ENCODE results near the gene IFNL4. TPM values are rescaled to one million over a fixed set of nuclear protein-coding genes. Genes with fewer than 3 reads are reported as not detected.

The IFNL4 gene
- total and polyA plus RNA-seq, 9 of the 15 experiments (the other 6 are each of a cell fraction or from before 2014, with no cell fraction given): not detected

DNA sequence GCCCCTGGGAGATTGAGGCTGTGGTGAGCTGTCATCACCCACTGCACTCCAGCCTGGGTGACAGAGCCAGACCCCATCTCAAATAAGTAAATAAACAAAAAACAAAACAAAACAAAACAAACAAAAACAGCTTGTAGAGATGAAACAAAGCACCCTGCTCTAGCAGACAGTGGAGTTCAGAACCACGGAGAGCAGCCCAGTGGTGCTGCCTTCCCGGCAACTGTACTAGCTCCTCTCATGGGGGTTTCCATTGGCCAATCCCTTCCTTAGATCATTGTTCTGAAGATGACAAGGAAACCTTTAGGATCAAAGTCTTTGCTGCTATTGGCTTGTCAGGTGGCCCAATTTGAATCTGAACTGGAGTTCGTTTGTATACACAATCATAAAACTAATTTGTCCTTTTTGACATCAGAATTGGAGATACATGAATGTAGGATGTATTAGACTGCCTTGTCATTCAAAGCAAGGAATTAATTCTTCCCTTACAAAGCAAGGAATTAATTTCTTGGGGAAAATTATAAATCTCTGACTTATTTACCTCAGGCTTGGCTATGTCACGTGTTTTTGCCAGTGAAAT, 24.9 kb downstream of the IFNL4 start (continued):
- TF ChIP-seq AFF1 (IDR thresholded peaks at IDR 0.05; ENCODE audit: low read depth in 1 of 2, partially characterized antibody in 2 of 2) (peak in 1 of 2 experiments; percentile 82), EHMT2 (IDR thresholded peaks at IDR 0.05) (peak; percentile 98), ZFX (CRISPR knock-in tag; IDR thresholded peaks at IDR 0.05) (no peak), LEF1 (IDR thresholded peaks at IDR 0.05) (no peak), RBM34 (IDR thresholded peaks at IDR 0.05; ENCODE audit: borderline replicate concordance, insufficient read depth, low read length) (no peak), NCOA6 (IDR thresholded peaks at IDR 0.05) (no peak), NR2C2 (CRISPR knock-in tag; IDR thresholded peaks at IDR 0.05) (no peak), NR2C2 (tag; IDR thresholded peaks at IDR 0.05) (no peak), SNRNP70 (optimal IDR thresholded peaks at IDR 0.05; ENCODE audit: low read depth, low read length) (no peak), RCOR1 (IDR thresholded peaks at IDR 0.05; ENCODE audit: borderline replicate concordance in 1 of 2, low read depth in 2 of 2, low read length in 2 of 2) (0 out of 4 replicates have a peak, but pooled peaks of 1 of the 2 experiments have one; percentile 23)

Measured in K562 (cell line).